Measurements from ENCODE around the gene LGI1.

DNA sequence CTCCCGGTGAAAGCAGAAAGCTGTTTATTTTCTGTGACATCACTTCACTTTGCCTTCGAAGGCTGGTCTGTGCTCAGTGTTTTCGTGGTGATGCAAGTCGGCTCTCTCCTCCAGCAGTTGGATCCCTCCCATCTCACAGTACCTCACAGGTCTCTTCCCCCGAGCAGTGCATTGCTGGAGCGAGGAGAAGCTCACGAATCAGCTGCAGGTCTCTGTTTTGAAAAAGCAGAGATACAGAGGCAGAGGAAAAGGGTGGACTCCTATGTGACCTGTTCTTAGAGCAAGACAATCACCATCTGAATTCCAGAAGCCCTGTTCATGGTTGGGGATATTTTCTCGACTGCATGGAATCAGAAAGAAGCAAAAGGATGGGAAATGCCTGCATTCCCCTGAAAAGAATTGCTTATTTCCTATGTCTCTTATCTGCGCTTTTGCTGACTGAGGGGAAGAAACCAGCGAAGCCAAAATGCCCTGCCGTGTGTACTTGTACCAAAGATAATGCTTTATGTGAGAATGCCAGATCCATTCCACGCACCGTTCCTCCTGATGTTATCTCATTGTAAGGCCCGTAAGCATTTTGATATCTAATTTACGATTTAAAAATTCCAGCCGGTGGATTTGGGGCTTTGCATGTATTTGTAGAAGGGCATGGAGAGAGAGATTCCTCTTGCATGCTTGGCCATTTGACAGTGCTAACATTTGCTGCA is at the start of gene LGI1:
- TF ChIP-seq, protein P1, sequence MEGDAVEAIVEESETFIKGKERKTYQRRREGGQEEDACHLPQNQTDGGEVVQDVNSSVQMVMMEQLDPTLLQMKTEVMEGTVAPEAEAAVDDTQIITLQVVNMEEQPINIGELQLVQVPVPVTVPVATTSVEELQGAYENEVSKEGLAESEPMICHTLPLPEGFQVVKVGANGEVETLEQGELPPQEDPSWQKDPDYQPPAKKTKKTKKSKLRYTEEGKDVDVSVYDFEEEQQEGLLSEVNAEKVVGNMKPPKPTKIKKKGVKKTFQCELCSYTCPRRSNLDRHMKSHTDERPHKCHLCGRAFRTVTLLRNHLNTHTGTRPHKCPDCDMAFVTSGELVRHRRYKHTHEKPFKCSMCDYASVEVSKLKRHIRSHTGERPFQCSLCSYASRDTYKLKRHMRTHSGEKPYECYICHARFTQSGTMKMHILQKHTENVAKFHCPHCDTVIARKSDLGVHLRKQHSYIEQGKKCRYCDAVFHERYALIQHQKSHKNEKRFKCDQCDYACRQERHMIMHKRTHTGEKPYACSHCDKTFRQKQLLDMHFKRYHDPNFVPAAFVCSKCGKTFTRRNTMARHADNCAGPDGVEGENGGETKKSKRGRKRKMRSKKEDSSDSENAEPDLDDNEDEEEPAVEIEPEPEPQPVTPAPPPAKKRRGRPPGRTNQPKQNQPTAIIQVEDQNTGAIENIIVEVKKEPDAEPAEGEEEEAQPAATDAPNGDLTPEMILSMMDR (IDR thresholded peaks at IDR 0.05): no peak
- TF ChIP-seq POLR2AphosphoS5 (IDR thresholded peaks at IDR 0.05; ENCODE audit: low read depth, low read length): no peak
- TF ChIP-seq, protein P2, sequence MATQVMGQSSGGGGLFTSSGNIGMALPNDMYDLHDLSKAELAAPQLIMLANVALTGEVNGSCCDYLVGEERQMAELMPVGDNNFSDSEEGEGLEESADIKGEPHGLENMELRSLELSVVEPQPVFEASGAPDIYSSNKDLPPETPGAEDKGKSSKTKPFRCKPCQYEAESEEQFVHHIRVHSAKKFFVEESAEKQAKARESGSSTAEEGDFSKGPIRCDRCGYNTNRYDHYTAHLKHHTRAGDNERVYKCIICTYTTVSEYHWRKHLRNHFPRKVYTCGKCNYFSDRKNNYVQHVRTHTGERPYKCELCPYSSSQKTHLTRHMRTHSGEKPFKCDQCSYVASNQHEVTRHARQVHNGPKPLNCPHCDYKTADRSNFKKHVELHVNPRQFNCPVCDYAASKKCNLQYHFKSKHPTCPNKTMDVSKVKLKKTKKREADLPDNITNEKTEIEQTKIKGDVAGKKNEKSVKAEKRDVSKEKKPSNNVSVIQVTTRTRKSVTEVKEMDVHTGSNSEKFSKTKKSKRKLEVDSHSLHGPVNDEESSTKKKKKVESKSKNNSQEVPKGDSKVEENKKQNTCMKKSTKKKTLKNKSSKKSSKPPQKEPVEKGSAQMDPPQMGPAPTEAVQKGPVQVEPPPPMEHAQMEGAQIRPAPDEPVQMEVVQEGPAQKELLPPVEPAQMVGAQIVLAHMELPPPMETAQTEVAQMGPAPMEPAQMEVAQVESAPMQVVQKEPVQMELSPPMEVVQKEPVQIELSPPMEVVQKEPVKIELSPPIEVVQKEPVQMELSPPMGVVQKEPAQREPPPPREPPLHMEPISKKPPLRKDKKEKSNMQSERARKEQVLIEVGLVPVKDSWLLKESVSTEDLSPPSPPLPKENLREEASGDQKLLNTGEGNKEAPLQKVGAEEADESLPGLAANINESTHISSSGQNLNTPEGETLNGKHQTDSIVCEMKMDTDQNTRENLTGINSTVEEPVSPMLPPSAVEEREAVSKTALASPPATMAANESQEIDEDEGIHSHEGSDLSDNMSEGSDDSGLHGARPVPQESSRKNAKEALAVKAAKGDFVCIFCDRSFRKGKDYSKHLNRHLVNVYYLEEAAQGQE (IDR thresholded peaks at IDR 0.05; ENCODE audit: insufficient read depth in 1 of 2, low read depth in 2 of 2, low read length in 1 of 2): no peak

Data from Panc1 (cell line).